Omental fat pad (tissue), 4 donors: Measurements from ENCODE around the gene FANCC. TPM values are rescaled to one million over a fixed set of nuclear protein-coding genes. Genes with fewer than 3 reads are reported as not detected.

Experiments used
- ATAC-seq: fragments of 150-250 bp; one replicate; pipeline ENCODE4 v1.9.1; 2016; ENCODE audit warnings: mild to moderate bottlenecking, moderate library complexity; ENCODE audit not compliant: low FRiP score
- DNase-seq: peaks from one replicate; pipeline ENCODE4 v3.0.0-alpha.2; 2019; ENCODE audit warnings: low spot score
- CTCF ChIP-seq, 3 donors: fragments of 450-650 bp; IDR thresholded peaks; one replicate each; pipeline ENCODE4 v1.5.1; 2016 to 2017; ENCODE audit warnings: antibody characterized with exemption in 3 of 3, mild to moderate bottlenecking in 3 of 3, moderate library complexity in 2 of 3
- small RNA-seq: library from RNA; depleted of rRNA; stranded (forward); fragments of <200 nt; gene quantifications from one replicate; pipeline ENCODE3, GENCODE V24; 2016
- total RNA-seq, 4 donors: library from RNA; depleted of rRNA; stranded (reverse); fragments of >200 nt; gene quantifications; one replicate each; pipeline ENCODE4 v1.1.0, GENCODE V29; 2016

Gene FANCC
- total RNA-seq, 4 donors from 2014 or later: 4.6 to 6.8 (median 6.1) TPM

GRCh38 chr9:95058121-95058785 is 259.3 kb downstream of the FANCC start:
- ATAC-seq (no peak), DNase-seq (no peak)
- TF ChIP-seq CTCF (IDR thresholded peaks at IDR 0.05): no peak

DNA sequence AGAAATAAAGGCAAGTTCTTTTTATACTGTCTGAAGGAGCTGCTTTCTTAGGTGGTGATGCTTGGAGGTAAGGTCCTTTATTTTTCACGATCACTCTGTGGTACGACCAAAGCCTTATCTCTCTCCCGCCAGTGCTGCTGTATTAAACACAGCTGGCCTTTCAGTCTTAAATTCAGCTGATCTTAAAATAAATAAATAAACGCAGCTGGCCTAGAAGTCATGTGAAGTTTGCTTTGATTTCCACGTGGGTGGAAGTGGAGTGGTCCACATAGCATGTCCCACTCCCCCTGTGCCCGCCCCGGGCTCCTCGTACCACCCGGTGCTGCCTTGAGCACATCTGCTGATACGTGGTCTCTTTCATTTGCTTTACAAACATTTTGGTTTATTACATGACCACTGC is 260.4 kb downstream of the FANCC start:
- TF ChIP-seq CTCF (IDR thresholded peaks at IDR 0.05): no peak
- no peak for ATAC-seq
- no peak for DNase-seq

- no peak for TF ChIP-seq CTCF (IDR thresholded peaks at IDR 0.05)
- ATAC-seq: no peak
- no peak for DNase-seq
Measured at GRCh38 chr9:95055851-95056551, 261.5 kb downstream of the FANCC start.

DNA sequence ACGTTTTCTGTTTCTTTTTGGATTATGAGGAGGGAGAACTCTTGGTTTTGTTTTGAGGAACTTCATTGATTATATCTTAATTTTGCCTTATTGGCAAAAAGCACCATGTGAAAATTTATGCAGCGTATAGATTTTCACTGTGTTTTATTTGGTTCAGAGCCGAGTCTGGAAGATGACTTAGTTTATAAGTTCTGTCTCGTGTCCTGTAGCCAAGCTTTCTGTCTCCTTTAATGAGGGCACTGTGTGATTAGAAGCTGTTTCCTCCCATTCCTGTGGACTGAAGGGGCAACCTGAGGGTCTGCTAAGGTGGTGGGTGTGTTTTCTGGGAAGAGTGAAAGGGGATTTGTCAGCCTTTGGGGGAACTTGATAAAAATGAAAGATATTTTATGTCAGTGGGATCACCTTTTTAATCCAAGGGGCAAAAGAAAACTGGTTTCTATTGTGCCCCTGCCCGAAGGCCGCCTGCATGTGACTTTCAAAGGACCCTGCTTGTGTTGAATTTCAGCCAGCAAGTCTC is 262.1 kb downstream of the FANCC start:
- no peak for TF ChIP-seq CTCF (IDR thresholded peaks at IDR 0.05)
- ATAC-seq (no peak), DNase-seq (no peak)

DNA sequence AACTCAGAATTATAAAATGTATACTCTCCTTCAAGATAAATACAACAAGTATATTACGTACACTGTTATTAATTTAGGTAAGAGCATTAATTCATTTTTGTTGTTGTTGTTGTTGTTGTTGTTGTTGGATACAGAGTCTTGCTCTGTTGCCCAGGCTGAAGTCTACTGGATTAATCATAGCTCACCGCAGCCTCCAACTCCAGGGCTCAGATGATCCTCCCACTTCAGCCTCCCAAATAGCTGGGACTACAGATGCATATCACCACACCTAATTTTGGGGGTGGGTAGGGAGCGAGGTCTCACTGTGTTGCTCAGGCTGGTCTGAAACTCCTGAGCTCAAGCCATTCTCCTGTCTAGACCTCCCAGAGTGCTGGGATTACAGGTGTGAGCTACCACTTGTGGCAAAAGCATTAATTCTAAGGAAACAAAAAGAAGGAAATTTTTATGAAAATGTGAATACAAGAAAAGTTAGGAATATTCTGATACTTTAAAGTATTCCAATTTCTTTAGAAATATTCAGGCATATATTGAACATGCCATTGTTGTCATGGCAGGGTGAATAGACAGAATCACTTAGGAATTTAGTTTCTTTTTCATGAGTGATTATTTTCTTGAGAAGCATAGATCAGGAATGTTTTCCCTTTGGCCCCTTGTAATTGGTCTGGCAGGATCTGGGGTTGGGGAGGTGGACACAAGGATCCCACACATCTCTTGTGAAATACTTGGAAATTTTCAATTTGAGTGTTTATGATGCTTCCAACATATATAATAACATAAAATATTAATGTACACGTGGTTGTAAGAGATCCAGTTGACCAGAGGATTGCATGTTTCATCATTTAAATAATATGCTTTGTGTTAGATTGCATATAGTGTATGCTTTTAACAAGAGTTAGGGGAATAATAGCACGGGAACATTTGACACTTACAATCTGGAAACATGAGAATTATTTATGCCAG is 263.6 kb downstream of the FANCC start:
- no peak for TF ChIP-seq CTCF (IDR thresholded peaks at IDR 0.05)
- ATAC-seq (no peak), DNase-seq (no peak)

GRCh38 chr9:95049761-95050160 is 267.7 kb downstream of the FANCC start:
- DNase-seq: no peak
- no peak for ATAC-seq
- no peak for TF ChIP-seq CTCF (IDR thresholded peaks at IDR 0.05)

Small RNAs within 50 kb of the gene (small RNA-seq; reads per million reads assigned to genes)
- gene MIR23B: 473 reads per million, percentile 98 among the genes with 10 or more reads in this experiment
- 2,021 reads per million, percentile 99 among the genes with 10 or more reads in this experiment for gene MIR27B
- gene MIR3074: not detected
- not detected for gene MIR6081
- 3.6 reads per million, percentile 67 among the genes with 10 or more reads in this experiment for gene RNA5SP288

Other genes starting within 250 kb of the FANCC start
- gene PTCH1, start 199.3 kb upstream of the FANCC start, total RNA-seq: 10 to 100 TPM in 1 of 4 donors, 1 to 10 TPM in 3; 3.1 to 14.2 (median 7.9) TPM